ENCODE data around the gene ERBIN.
"Not testable (repeated sequence)": the region's sequence is repeated elsewhere in the genome, so short reads cannot be mapped to it uniquely, and the experiment has no call there.

The ERBIN gene

DNA sequence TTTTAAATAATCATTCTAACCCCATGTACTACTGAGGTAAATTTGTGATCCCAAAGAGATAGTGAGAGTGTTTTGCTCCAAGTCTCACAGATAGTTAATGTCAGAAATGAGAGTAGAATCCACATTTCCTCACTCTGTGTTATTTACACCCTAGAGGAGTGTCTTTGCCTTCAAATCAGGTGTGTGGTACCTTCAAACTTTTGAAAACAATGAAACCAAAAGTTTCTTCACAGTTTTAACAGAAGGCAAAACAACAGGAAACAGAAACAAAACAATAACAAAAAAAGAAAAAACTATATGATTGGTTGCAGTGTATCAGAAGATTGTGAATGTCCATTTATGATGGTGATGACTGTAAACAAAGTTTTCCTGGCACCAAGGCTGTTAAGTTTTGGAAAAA lies 85.9 kb downstream of the ERBIN start:
- no peak for DNase-seq

DNA sequence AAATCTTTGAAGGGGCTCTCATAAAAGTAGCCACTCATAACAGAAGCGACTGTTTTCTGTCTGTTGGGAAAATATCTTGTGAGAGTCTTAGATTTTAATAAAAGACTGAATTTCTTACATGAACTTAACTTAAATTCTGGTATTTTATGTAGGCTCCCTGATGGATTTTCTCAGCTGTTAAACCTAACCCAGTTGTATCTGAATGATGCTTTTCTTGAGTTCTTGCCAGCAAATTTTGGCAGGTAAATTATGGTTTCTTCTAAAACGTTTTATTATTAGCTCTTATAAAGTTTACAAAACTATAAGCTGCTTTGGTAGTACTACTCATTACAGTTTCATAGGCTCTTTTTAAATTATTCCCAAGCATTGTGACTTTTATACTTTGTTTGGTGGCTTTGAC lies 87.0 kb downstream of the ERBIN start:
- DNase-seq: no peak

GRCh38 chr5:66013906-66014305 lies 87.5 kb downstream of the ERBIN start:
- no peak for DNase-seq

DNA sequence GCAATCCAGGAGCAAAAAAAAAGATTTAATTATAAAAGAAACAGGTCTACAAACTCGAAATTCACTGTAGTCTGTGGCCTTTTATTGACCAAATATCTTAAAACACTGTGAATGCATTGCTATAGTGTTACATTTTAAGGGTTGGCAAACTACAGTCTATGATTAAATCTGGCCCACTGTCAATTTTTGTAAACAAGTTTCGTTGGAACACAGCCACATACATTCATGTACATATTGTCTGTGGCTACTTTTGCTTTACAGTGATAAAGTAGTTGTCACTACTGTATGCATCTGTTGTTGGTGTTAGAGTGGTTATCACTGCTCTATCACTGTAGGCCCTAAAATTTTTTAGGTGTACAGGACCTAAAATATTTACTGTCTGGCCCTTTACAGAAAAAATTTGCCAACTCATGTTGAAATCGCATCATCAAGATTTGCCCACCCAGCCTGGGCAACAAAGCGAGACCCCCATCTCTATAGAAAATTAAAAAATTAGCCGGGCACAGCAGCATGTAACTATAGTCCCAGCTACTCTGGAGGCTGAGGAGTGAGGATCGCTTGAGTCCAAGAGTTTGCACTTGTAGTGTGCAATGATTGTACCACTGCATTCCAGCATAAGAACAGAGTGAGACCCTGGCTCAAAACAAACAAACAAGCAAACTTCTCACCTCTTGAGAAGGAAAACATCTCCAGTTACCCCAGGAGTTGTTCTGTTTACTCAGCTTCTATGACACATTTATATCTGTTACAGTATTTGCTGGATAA lies 89.0 kb downstream of the ERBIN start:
- DNase-seq: peak; percentile 15

- DNase-seq: no peak
Observed at GRCh38 chr5:66021585-66021984, 95.2 kb downstream of the ERBIN start.

DNA sequence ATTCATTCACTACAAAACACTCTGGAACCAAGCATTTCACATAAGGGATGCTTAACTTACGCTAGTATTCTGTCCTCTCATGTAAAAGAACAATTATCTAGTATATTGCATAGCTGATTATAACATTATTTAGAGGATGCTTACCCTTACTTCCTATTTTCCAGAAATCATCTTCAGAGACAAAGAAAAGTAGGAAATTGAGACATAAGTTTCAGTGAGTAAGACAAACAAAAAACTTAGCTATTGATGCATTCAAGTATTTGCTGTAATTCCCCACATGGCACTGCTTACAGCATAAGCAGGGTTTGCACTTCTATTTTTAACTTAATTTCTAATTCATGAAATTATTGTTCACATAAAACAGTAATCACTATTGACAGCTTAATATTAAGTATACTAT lies 112.9 kb downstream of the ERBIN start:
- DNase-seq: no peak

DNA sequence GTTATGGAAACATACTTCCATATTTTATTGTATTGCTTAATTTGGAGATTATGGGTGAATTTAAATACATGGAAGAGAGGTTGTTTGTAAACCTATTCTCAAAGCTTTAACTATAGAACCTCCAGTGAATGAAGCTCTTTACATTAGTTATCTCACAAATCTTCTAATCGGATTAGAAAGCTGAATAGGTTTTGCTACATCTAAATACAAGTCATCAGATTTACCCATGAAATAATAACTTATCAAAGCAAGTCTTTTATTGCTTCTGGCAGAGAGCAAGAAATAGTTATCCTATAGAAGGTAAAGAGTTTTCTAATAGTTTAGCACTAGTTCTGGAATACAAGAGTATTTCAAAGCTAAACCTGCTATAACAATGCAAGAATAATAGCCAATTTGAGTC lies 113.3 kb downstream of the ERBIN start:
- DNase-seq: no peak

DNA sequence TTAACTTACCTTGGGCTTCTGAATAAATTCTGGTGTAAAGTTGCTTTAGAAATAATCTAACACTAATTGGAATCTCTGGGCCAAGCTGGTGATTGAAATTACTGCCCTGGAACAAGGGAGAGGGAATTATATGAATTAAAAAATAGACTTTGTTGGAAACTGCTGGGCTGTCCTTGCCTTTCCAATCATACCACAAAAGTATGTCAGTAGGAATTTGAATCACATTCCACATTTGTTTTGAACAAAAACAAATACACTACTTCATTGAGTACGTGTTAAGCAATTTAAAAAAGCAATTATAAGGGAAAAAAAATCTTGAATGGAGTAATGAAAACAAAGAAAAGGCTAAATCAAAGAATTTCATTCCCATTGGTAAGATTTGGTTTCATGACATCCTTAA lies 115.3 kb downstream of the ERBIN start:
- DNase-seq: no peak

DNA sequence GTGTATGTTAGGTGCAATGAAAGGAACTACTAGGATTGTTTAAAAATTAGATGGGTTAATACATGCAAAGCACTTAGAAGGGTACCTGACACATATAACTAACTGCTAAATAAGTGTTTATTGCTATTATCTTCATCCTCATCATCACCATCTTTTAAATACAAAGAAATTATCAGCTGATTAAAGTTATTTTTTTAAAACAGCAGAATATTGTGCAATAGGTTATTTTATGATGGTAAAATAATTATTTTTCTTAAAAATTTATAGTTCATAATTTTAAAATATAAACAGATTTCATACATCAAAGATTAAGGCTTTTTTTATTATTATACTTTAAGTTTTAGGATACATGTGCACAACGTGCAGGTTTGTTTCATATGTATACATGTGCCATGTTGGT lies 130.9 kb downstream of the ERBIN start:
- DNase-seq: no peak

GRCh38 chr5:66061320-66061719 lies 134.9 kb downstream of the ERBIN start:
- not testable (repeated sequence) for DNase-seq

- not testable (repeated sequence) for DNase-seq
Observed at GRCh38 chr5:66063061-66063460, 136.7 kb downstream of the ERBIN start.

- no peak for DNase-seq
Observed at GRCh38 chr5:66066826-66067225, 140.5 kb downstream of the ERBIN start.

DNA sequence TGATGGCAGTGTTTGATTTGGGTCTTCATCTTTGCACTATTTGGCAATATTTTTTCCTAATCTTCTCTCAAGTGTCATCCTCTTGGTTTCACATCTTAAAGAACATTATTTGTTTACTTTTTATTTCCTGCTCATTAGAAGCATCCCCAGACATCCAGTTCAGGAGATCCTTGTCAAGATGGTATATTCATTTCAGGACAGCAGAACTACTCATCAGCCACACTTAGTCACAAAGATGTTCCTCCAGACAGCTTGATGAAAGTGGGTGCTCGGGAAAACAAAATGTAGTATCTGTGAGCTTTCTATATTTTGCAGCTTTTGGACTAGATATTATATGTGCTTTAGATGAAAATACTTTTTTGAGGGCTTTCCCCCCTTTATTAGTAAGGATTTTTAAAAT lies 145.7 kb downstream of the ERBIN start:
- DNase-seq: no peak

DNA sequence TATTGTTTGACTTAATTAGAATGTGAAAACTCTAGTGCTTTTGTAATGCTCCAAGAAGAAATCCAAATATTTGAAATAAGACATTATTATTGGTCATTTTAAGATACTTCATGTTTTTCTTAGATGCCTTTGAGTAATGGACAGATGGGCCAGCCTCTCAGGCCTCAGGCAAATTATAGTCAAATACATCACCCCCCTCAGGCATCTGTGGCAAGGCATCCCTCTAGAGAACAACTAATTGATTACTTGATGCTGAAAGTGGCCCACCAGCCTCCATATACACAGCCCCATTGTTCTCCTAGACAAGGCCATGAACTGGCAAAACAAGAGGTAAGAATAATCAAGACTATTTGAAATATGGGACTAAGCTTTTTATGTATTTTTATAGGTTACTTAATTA lies 148.5 kb downstream of the ERBIN start:
- DNase-seq: no peak

- peak; percentile 11 for DNase-seq
Observed at GRCh38 chr5:66080664-66081063, 154.3 kb downstream of the ERBIN start.

DNA sequence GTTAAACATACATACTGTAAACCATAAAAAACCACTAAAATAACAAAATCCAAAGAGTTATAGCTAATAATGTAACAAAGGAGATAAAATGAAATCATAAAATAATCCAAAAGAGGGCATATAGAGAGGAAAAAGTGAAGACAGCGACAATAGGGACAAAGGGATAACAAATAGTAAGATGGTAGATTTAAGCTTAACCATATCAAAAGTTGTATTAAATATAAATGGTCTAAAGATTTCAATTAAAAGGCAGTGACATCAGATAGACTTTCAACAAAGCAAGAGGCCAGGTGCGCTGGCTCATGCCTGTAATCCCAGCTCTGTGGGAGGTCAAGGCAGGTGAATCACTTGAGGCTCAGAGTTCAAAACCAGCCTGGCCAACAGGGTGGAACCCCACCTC lies 163.0 kb downstream of the ERBIN start:
- no peak for DNase-seq

GRCh38 chr5:66100851-66101250 lies 174.5 kb downstream of the ERBIN start:
- DNase-seq: no peak

- no peak for DNase-seq
Observed at GRCh38 chr5:66113160-66113559, 186.8 kb downstream of the ERBIN start.

- DNase-seq: no peak
Observed at GRCh38 chr5:66118304-66118703, 191.9 kb downstream of the ERBIN start.

GRCh38 chr5:66122379-66123034 lies 196.1 kb downstream of the ERBIN start:
- DNase-seq: no peak

GRCh38 chr5:66129144-66129543 lies 202.8 kb downstream of the ERBIN start:
- DNase-seq: no peak

DNA sequence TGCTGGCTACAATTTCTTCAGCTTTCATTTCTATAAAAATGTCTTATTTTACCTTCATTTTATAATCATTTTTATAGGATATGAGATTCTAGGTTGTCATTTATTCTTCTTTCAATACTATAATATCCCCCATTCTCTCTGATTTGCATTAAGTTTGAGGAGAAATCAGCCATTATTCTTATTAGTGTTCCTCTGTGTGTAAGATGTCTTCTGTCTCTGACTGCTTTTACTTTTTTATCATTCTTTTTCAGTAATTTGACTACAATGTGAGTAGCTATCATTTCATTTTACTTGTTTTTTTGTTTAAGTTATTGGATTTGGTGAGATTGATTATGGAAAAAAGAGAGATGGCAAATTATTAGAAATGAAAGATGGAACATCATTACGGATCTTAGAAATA lies 204.1 kb downstream of the ERBIN start:
- DNase-seq: no peak
